Measurements from ENCODE around the gene OR51B4. TPM values are rescaled to one million over a fixed set of nuclear protein-coding genes. Genes with fewer than 3 reads are reported as not detected.
"Not testable (repeated sequence)": the region's sequence is repeated elsewhere in the genome, so short reads cannot be mapped to it uniquely, and the experiment has no call there.

OR51B4 gene
- total RNA-seq, 1 experiment from 2014 or later: 2.0 TPM

DNA sequence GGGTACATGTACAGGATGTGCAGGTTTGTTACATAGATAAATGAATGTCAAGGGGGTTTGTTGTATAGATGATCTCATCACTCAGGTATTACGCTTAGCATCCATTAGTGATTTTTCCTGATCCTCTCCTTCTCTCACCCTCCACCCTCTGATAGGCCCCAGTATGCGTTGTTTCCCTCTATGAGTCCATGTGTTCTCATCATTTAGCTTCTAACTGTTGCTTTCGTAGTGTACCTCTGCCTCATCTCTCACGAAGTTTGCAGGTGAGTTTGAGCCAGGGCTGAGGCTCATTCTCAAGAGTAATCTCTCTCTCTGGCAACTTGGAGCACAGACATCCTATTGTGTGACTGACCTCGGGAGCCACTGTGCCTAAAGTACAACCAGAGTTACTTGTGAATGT, 27.4 kb downstream of the OR51B4 start:
- no peak for DNase-seq (ENCODE audit: low read depth)

- no peak for DNase-seq (ENCODE audit: low read depth)
Observed at GRCh38 chr11:5272395-5273017, 29.2 kb downstream of the OR51B4 start.

GRCh38 chr11:5269715-5270147, 32.0 kb downstream of the OR51B4 start, which contains the start of gene HBE1:
Gene HBE1, minus strand, starts transcription at chr11:5269945. Its CDS starts 55 bp downstream, at chr11:5269890.
- DNase-seq (ENCODE audit: low read depth): no peak

- no peak for DNase-seq (ENCODE audit: low read depth)
Observed at GRCh38 chr11:5267033-5267563, 34.6 kb downstream of the OR51B4 start.

GRCh38 chr11:5266609-5267008, 35.1 kb downstream of the OR51B4 start:
- no peak for DNase-seq (ENCODE audit: low read depth)

DNA sequence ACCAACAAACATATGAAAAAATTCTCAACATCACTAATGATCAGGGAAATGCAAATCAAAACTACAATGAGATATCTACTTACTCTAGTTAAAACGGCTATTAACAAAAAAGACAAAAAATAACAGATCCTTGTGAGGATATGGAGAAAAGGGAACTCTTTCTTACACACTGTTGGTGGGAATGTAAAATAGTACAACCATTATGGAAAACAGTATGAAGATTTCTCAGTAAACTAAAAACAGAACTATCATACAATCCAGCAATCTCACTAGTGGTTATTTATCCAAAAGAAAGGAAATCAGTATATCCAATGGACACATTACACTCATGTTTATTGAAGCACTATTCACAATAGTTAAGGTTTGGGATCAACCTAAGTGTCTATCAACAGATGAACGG, 35.9 kb downstream of the OR51B4 start:
- DNase-seq (ENCODE audit: low read depth): no peak

- DNase-seq (ENCODE audit: low read depth): peak; percentile 73
Observed at GRCh38 chr11:5258543-5259262, 43.0 kb downstream of the OR51B4 start.

GRCh38 chr11:5257296-5257695, 44.5 kb downstream of the OR51B4 start:
- no peak for DNase-seq (ENCODE audit: low read depth)

GRCh38 chr11:5254646-5255413, 46.9 kb downstream of the OR51B4 start, which contains the start of gene HBG2:
Gene HBG2, minus strand, starts transcription at chr11:5254781. Its CDS starts 53 bp downstream, at chr11:5254728.
- DNase-seq (ENCODE audit: low read depth): not testable (repeated sequence)

DNA sequence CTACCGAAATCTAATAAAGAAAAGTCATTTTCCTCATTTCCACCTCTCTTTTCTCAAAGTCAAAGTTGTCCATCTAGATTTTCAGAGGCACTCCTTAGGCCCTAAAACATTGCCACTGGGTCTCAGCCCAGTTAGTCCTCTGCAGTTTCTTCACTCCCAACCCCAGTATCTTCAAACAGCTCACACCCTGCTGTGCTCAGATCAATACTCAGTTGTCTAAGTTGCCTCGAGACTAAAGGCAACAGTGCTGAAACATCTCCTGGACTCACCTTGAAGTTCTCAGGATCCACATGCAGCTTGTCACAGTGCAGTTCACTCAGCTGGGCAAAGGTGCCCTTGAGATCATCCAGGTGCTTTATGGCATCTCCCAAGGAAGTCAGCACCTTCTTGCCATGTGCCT, 47.7 kb downstream of the OR51B4 start:
- not testable (repeated sequence) for DNase-seq (ENCODE audit: low read depth)

DNA sequence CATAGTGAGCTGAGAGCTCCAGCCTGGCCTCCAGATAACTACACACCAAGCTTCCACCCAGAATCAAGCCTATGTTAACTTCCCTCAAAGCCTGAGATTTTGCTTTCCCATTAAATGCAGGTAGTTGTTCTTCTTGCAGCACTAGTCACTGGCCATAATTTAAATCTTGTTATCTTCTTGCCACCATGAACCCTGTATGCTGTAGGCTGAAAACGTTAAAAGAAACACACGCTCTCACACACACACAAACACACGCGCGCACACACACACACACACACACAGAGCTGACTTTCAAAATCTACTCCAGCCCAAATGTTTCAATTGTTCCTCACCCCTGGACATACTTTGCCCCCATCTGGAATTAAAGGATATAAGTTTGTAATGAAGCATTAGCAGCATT, 48.3 kb downstream of the OR51B4 start:
- not testable (repeated sequence) for DNase-seq (ENCODE audit: low read depth)

DNA sequence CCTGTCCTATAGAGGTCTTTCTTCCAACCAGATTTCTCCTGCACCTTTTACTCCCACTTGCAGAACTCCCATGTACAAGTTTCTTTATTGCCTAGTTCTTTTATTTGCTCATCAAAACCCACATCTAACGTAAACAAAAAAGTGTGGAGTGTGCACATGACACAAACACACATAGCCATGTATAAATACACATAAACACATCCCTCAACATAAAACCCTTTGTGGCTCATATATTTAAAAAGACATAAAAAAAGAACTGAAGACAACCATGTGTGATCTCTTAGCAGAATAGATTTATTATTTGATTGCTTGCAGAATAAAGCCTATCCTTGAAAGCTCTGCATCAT, 48.9 kb downstream of the OR51B4 start:
- DNase-seq (ENCODE audit: low read depth): no peak

DNA sequence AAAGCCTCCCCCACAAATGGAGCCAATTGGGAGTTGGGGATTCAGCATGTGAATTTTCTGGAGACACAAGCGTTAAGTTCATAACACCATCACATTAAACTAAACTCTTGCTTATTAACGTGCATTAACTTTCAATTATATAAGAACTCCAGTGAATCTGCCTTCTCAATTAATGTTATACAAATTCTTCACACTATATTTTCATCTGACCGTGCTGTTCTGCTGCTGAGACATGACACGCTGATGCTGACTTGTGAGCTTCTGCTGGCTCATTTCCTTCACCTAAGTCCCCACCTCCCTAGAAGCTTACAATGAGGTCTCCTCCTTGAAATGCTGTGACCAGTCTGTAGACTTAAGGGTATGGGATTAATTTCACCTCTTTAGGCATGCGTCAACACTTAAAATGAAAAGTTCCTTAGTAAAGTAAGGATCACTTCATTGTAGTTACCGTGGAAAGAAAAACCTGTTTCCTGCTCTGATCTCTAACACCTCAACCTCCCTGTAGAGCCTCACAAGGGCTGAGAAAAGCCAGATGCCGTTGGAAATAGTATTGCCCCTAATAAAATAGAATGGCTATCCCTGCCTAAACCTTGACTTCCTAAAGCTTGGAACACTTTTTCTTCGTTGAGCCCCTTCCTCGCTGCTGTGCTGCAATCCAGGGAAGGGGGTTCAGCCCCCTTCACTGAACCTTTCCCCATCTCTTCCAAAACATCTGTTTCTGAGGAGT, 49.4 kb downstream of the OR51B4 start:
- DNase-seq (ENCODE audit: low read depth): no peak

- DNase-seq (ENCODE audit: low read depth): no peak
Observed at GRCh38 chr11:5251746-5252145, 50.0 kb downstream of the OR51B4 start.

Other genes starting within 250 kb of the OR51B4 start
- not detected in 2 replicates for gene OR52E2, start 242.3 kb downstream of the OR51B4 start, total RNA-seq (2014; rRNA removed; shearing (Covaris generic))
- gene OR52E1, start 232.4 kb downstream of the OR51B4 start, total RNA-seq (2014; rRNA removed; shearing (Covaris generic)): not detected in 2 replicates
- not detected in 2 replicates for gene OR52A5, start 163.6 kb downstream of the OR51B4 start, total RNA-seq (2014; rRNA removed; shearing (Covaris generic))
- gene OR52A1, start 147.2 kb downstream of the OR51B4 start, total RNA-seq (2014; rRNA removed; shearing (Covaris generic)): not detected in 2 replicates
- gene OR51V1, start 101.3 kb downstream of the OR51B4 start, total RNA-seq (2014; rRNA removed; shearing (Covaris generic)): not detected in 2 replicates
- gene HBB, start 74.9 kb downstream of the OR51B4 start, total RNA-seq (2014; rRNA removed; shearing (Covaris generic)): not detected in 2 replicates
- 0.32 and 0.44 TPM in 2 replicates for gene HBD, start 67.5 kb downstream of the OR51B4 start, total RNA-seq (2014; rRNA removed; shearing (Covaris generic))
- gene HBG1, start 52.1 kb downstream of the OR51B4 start, total RNA-seq (2014; rRNA removed; shearing (Covaris generic)): not detected in 2 replicates
- not detected in 2 replicates for gene HBG2, start 47.2 kb downstream of the OR51B4 start, total RNA-seq (2014; rRNA removed; shearing (Covaris generic))
- gene HBE1, start 32.0 kb downstream of the OR51B4 start, total RNA-seq (2014; rRNA removed; shearing (Covaris generic)): 2.2 and 7.0 TPM in 2 replicates
- gene OR51B2, start 22.4 kb upstream of the OR51B4 start, total RNA-seq (2014; rRNA removed; shearing (Covaris generic)): not detected in 2 replicates
- gene OR51B5, start 41.6 kb upstream of the OR51B4 start, total RNA-seq (2014; rRNA removed; shearing (Covaris generic)): not detected in 2 replicates
- gene OR51B6, start 49.6 kb upstream of the OR51B4 start, total RNA-seq (2014; rRNA removed; shearing (Covaris generic)): not detected in 2 replicates
- gene OR51M1, start 81.9 kb upstream of the OR51B4 start, total RNA-seq (2014; rRNA removed; shearing (Covaris generic)): not detected in 2 replicates
- gene OR51Q1, start 120.2 kb upstream of the OR51B4 start, total RNA-seq (2014; rRNA removed; shearing (Covaris generic)): not detected in 2 replicates
- not detected in 2 replicates for gene OR51I1, start 139.6 kb upstream of the OR51B4 start, total RNA-seq (2014; rRNA removed; shearing (Covaris generic))
- not detected in 2 replicates for gene OR51I2, start 147.4 kb upstream of the OR51B4 start, total RNA-seq (2014; rRNA removed; shearing (Covaris generic))
- gene OR52D1, start 186.7 kb upstream of the OR51B4 start, total RNA-seq (2014; rRNA removed; shearing (Covaris generic)): not detected in 2 replicates
- gene UBQLN3, start 208.0 kb upstream of the OR51B4 start, total RNA-seq (2014; rRNA removed; shearing (Covaris generic)): not detected in 2 replicates
- 0.34 TPM in 1 of 2 replicates, not detected in the other for gene UBQLNL, start 214.8 kb upstream of the OR51B4 start, total RNA-seq (2014; rRNA removed; shearing (Covaris generic))
- gene OR52H1, start 246.6 kb upstream of the OR51B4 start, total RNA-seq (2014; rRNA removed; shearing (Covaris generic)): not detected in 2 replicates

Data from M059J (cell line).